ENCODE results near the gene GIN1. TPM values are rescaled to one million over a fixed set of nuclear protein-coding genes. Genes with fewer than 3 reads are reported as not detected.

The GIN1 gene
- total and polyA plus RNA-seq, 2 of the 4 experiments (the other 2 are of a cell fraction) = 2.9 to 3.1 TPM

GRCh38 chr5:103092676-103093075, 27.3 kb downstream of the GIN1 start:
- ChIA-PET CTCF (no interaction called here), POLR2A (ENCODE audit: unreplicated experiment) (no interaction called here)
- intact Hi-C loops (cut with micrococcal nuclease) = no loop called here
- dilution Hi-C loops (cut with HindIII; ENCODE audit: low sequenced_read_pairs, unreplicated experiment) = no loop called here
- H3K27me3 ChIP-seq (ENCODE audit: control insufficient read depth, insufficient read depth, low read length) = no peaks in the 10 kb centered on the region
- H2AK9ac ChIP-seq (replicated peaks; ENCODE audit: low read depth, low read length, poor library complexity) = no peak overlapping the region
- H3K36me3 ChIP-seq (ENCODE audit: control insufficient read depth, insufficient read depth, low read length) = no peaks in the 10 kb centered on the region; the same call in 1 of the 2 replicates
- no peak overlapping the region for H4K8ac ChIP-seq (ENCODE audit: low read depth in 2 of 2, low read length in 2 of 2)
- no peak overlapping the region for H3K56ac ChIP-seq (ENCODE audit: extremely low read depth, insufficient read depth, low read length)
- no peak overlapping the region for H2BK5ac ChIP-seq (ENCODE audit: low read depth, low read length, poor library complexity, severe bottlenecking)
- H4K91ac ChIP-seq (ENCODE audit: insufficient read depth, low read depth, low read length) = no peak overlapping the region
- WGBS, 2 experiments (ENCODE audit: extremely low coverage in 2 of 2, insufficient read length in 1 of 2) = no CpG with 5 or more reads among the region's 3 CpGs
- no peak overlapping the region for H3K18ac ChIP-seq (ENCODE audit: low read depth, low read length)
- H3K23ac ChIP-seq (ENCODE audit: low read depth, low read length) = no peak overlapping the region
- ATAC-seq (ENCODE audit: low read depth) (no peak), DNase-seq (no peak)
- no peak overlapping the region for H2BK15ac ChIP-seq (ENCODE audit: low read depth, low read length)
- no peaks in the 10 kb centered on the region for H3K9me3 ChIP-seq (ENCODE audit: control insufficient read depth, insufficient read depth, low read length)
- H3K4me2 ChIP-seq (ENCODE audit: low read depth, low read length) = no peak overlapping the region
- H3K9me1 ChIP-seq (ENCODE audit: insufficient read depth, low read length) = no peaks in the 10 kb centered on the region
- H3K79me1 ChIP-seq (ENCODE audit: low read depth in 1 of 2, low read length in 2 of 2) = no peaks in the 10 kb centered on the region; a peak in 1 of 4 replicates
- no peak overlapping the region for H2AK5ac ChIP-seq (ENCODE audit: low read depth, low read length)
- H2AFZ ChIP-seq (replicated peaks; ENCODE audit: low read length, poor library complexity) = no peak overlapping the region
- no peak overlapping the region for H3K14ac ChIP-seq (replicated peaks; ENCODE audit: low read depth, low read length)
- H3K4ac ChIP-seq (ENCODE audit: low read depth, low read length) = no peak overlapping the region
- BruUV-seq (replicated peaks) = no TSS peak
- no peak overlapping the region for H3K4me3 ChIP-seq (ENCODE audit: insufficient read depth, low read depth, low read length)
- no peak overlapping the region for H3K27ac ChIP-seq (ENCODE audit: insufficient read depth, low read length)
- H2BK120ac ChIP-seq (ENCODE audit: low read depth, low read length) = no peak overlapping the region
- no peak overlapping the region for H2BK20ac ChIP-seq (ENCODE audit: low read depth, low read length)
- H3K4me1 ChIP-seq (ENCODE audit: control insufficient read depth, insufficient read depth, low read length) = no peaks in the 10 kb centered on the region
- no peaks in the 10 kb centered on the region for H4K20me1 ChIP-seq (ENCODE audit: insufficient read depth, low read length)
- TF ChIP-seq, protein P1, sequence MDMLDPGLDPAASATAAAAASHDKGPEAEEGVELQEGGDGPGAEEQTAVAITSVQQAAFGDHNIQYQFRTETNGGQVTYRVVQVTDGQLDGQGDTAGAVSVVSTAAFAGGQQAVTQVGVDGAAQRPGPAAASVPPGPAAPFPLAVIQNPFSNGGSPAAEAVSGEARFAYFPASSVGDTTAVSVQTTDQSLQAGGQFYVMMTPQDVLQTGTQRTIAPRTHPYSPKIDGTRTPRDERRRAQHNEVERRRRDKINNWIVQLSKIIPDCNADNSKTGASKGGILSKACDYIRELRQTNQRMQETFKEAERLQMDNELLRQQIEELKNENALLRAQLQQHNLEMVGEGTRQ (IDR thresholded peaks at IDR 0.05; ENCODE audit: low read depth, low read length) = no peak
- no peak for TF ChIP-seq RAD21 (IDR thresholded peaks at IDR 0.05; ENCODE audit: low read length)
- no peak for TF ChIP-seq POLR2A (IDR thresholded peaks at IDR 0.05; ENCODE audit: low read depth, low read length)
- no peak for TF ChIP-seq RCOR1 (IDR thresholded peaks at IDR 0.05; ENCODE audit: insufficient replicate concordance, low read length)
- no peak for TF ChIP-seq CTCF (conservative IDR thresholded peaks at IDR 0.05; ENCODE audit: low read depth, low read length)
- no peak for TF ChIP-seq SMC3 (IDR thresholded peaks at IDR 0.05; ENCODE audit: low read depth, low read length)
- TF ChIP-seq RFX5 (IDR thresholded peaks at IDR 0.05; ENCODE audit: low read depth, low read length) = no peak
- TF ChIP-seq FOS (IDR thresholded peaks at IDR 0.05; ENCODE audit: low read depth, low read length) = no peak
- TF ChIP-seq MAZ (IDR thresholded peaks at IDR 0.05; ENCODE audit: borderline replicate concordance, low read depth, low read length) = no peak
- TF ChIP-seq, protein P2, sequence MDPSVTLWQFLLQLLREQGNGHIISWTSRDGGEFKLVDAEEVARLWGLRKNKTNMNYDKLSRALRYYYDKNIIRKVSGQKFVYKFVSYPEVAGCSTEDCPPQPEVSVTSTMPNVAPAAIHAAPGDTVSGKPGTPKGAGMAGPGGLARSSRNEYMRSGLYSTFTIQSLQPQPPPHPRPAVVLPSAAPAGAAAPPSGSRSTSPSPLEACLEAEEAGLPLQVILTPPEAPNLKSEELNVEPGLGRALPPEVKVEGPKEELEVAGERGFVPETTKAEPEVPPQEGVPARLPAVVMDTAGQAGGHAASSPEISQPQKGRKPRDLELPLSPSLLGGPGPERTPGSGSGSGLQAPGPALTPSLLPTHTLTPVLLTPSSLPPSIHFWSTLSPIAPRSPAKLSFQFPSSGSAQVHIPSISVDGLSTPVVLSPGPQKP (IDR thresholded peaks at IDR 0.05; ENCODE audit: borderline replicate concordance, low read depth, low read length) = no peak
- no peak for TF ChIP-seq CHD1 (IDR thresholded peaks at IDR 0.05; ENCODE audit: low read depth, low read length)
- no peak for TF ChIP-seq CEBPB (IDR thresholded peaks at IDR 0.05; ENCODE audit: low read depth, low read length)
- no peak overlapping the region for H4K5ac ChIP-seq (ENCODE audit: low read depth, low read length)
- H3K9ac ChIP-seq (ENCODE audit: low read depth, low read length) = no peak overlapping the region
- in situ Hi-C loops (cut with MboI; ENCODE audit: low sequenced_read_pairs) = no loop called here

Data from IMR-90 (cell line).